ENCODE results near the gene LANCL2. TPM values are rescaled to one million over a fixed set of nuclear protein-coding genes. Genes with fewer than 3 reads are reported as not detected.

Gene LANCL2
- polyA plus RNA-seq, 3 donors, result 6.4 to 11.8 (median 8.3) TPM

DNA sequence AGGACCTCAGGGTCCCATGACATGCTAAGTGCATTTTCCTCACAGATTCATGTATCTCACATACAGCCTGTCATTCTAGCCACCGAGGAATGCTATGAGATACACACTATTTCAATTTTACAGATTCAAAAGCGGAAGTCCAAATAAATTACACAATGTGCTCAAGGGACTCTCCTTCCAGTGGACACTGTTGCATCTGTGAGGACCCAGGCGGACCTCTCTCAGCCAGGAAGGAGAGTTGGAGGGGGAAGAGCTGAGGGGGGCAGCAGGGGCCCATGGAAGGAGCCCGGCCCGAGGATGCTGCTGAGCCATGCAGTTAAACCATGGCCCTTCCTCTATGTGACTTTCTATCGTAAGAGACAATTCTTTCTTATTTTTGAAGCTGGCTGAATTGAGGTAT lies 113.6 kb downstream of the LANCL2 start:
- Histone ChIP-seq H3K27me3 (ENCODE audit: control insufficient read depth in 2 of 2, insufficient read depth in 2 of 2, low read length in 2 of 2) (no peaks in the 10 kb centered on the region), H3K27ac (ENCODE audit: low read depth in 1 of 2, low read length in 2 of 2) (no peak overlapping the region), H3K9me3 (replicated peaks in 1 of 2; ENCODE audit: control insufficient read depth in 1 of 2, insufficient read depth in 1 of 2, low read length in 2 of 2) (no peaks in the 10 kb centered on the region), H4K20me1 (ENCODE audit: insufficient read depth, low read length) (peaks cover 12% of the 10 kb centered on the region), H3K9ac (ENCODE audit: insufficient read depth, low read length, poor library complexity, severe bottlenecking) (no peak overlapping the region), H3K36me3 (replicated peaks in 1 of 2; ENCODE audit: control insufficient read depth in 1 of 2, insufficient read depth in 2 of 2, low read length in 2 of 2) (peaks cover 3 to 33% of the 10 kb centered on the region in 2 donors), H3K79me2 (ENCODE audit: insufficient read depth, low read length) (no peaks in the 10 kb centered on the region), H3K4me2 (replicated peaks; ENCODE audit: extremely low read depth, low read length, poor library complexity, severe bottlenecking) (no peak overlapping the region), H3K4me3 (replicated peaks in 1 of 3; ENCODE audit: low read depth in 2 of 3, low read length in 3 of 3) (no peak overlapping the region), H2AFZ (ENCODE audit: insufficient read depth, low read depth, low read length, poor library complexity, severe bottlenecking) (no peak overlapping the region), H3K4me1 (ENCODE audit: control insufficient read depth in 1 of 2, insufficient read depth in 2 of 2, low read length in 2 of 2) (no peaks in the 10 kb centered on the region)
- no CpG with 5 or more reads among the region's 6 CpGs for WGBS (ENCODE audit: insufficient coverage)
- peaks cover 4% of the 10 kb centered on the region for H3K4me1 Mint-ChIP-seq
- TF ChIP-seq, protein P1, sequence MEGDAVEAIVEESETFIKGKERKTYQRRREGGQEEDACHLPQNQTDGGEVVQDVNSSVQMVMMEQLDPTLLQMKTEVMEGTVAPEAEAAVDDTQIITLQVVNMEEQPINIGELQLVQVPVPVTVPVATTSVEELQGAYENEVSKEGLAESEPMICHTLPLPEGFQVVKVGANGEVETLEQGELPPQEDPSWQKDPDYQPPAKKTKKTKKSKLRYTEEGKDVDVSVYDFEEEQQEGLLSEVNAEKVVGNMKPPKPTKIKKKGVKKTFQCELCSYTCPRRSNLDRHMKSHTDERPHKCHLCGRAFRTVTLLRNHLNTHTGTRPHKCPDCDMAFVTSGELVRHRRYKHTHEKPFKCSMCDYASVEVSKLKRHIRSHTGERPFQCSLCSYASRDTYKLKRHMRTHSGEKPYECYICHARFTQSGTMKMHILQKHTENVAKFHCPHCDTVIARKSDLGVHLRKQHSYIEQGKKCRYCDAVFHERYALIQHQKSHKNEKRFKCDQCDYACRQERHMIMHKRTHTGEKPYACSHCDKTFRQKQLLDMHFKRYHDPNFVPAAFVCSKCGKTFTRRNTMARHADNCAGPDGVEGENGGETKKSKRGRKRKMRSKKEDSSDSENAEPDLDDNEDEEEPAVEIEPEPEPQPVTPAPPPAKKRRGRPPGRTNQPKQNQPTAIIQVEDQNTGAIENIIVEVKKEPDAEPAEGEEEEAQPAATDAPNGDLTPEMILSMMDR (IDR thresholded peaks at IDR 0.05), result no peak
- intact Hi-C loops (cut with micrococcal nuclease), result no loop called here
- H3K27me3 Mint-ChIP-seq (ENCODE audit: low read depth in 3 of 3), result no peaks in the 10 kb centered on the region
- no peak overlapping the region for H3K4me3 Mint-ChIP-seq
- peaks cover 33 to 37% of the 10 kb centered on the region in 2 donors for H3K36me3 Mint-ChIP-seq
- H3K9me3 Mint-ChIP-seq, result no peaks in the 10 kb centered on the region
- no peak overlapping the region for H3K27ac Mint-ChIP-seq
- no peak for DNase-seq

DNA sequence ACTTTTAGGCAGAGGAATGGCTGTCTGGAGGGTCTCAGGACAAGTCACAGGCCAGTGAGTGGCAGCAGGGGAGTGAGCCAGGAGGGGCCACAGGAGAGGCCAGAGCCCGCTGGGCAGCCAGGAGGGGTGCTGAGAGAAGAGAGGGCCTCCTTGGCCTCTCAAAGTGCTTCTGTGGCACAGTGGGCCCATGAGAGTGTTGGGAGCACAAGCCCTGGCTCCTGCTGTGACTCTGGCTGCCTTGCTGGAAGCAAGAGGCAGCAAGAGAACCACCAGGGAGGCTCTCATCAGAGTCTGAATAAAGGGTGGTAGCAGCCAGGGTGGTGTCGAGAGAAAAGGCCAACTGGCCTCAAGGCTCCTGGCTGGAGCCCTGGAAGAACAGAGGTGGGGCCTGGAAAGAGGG lies 116.0 kb downstream of the LANCL2 start:
- H3K4me3 Mint-ChIP-seq, result no peak overlapping the region
- no peak for DNase-seq

More for the DNA sequence above, 116.0 kb downstream of the LANCL2 start:
- H3K9me3 ChIP-seq (replicated peaks in 1 of 2; ENCODE audit: control insufficient read depth in 1 of 2, insufficient read depth in 1 of 2, low read length in 2 of 2), result no peaks in the 10 kb centered on the region
- H2AFZ ChIP-seq (ENCODE audit: insufficient read depth, low read depth, low read length, poor library complexity, severe bottlenecking), result no peak overlapping the region
- no peaks in the 10 kb centered on the region for H3K27me3 ChIP-seq (ENCODE audit: control insufficient read depth in 2 of 2, insufficient read depth in 2 of 2, low read length in 2 of 2)
- H3K4me3 ChIP-seq (replicated peaks in 1 of 3; ENCODE audit: low read depth in 2 of 3, low read length in 3 of 3), result no peak overlapping the region
- peaks cover 5 to 49% of the 10 kb centered on the region in 2 donors for H3K36me3 ChIP-seq (replicated peaks in 1 of 2; ENCODE audit: control insufficient read depth in 1 of 2, insufficient read depth in 2 of 2, low read length in 2 of 2)
- WGBS (ENCODE audit: insufficient coverage), result 100% methylated on average over 1 of the region's 2 CpGs
- intact Hi-C loops (cut with micrococcal nuclease), result no loop called here
- Mint-ChIP-seq H3K27ac (peak overlapping the region in 1 of 7 donors; percentile 34), H3K4me1 (no peaks in the 10 kb centered on the region), H3K36me3 (peaks cover 44 to 46% of the 10 kb centered on the region in 2 donors), H3K9me3 (no peaks in the 10 kb centered on the region), H3K27me3 (ENCODE audit: low read depth in 3 of 3) (peaks cover 0 to under 1% (median 0%) of the 10 kb centered on the region in 3 donors)
- H4K20me1 ChIP-seq (ENCODE audit: insufficient read depth, low read length), result peaks cover 9% of the 10 kb centered on the region
- H3K79me2 ChIP-seq (ENCODE audit: insufficient read depth, low read length), result no peaks in the 10 kb centered on the region
- H3K4me2 ChIP-seq (replicated peaks; ENCODE audit: extremely low read depth, low read length, poor library complexity, severe bottlenecking), result no peak overlapping the region
- no peak overlapping the region for H3K9ac ChIP-seq (ENCODE audit: insufficient read depth, low read length, poor library complexity, severe bottlenecking)
- no peak overlapping the region for H3K27ac ChIP-seq (ENCODE audit: low read depth in 1 of 2, low read length in 2 of 2)
- TF ChIP-seq, protein P1 (IDR thresholded peaks at IDR 0.05), result no peak
- H3K4me1 ChIP-seq (ENCODE audit: control insufficient read depth in 1 of 2, insufficient read depth in 2 of 2, low read length in 2 of 2), result no peaks in the 10 kb centered on the region

All from CD14-positive monocyte (primary cell).